HK-2 (cell line): ENCODE measurements around the gene DIP2A.

Experiments
- DNase-seq: peaks from one replicate; pipeline ENCODE4 v3.0.0-alpha.2; 2018; ENCODE audit not compliant: unreplicated experiment

Gene DIP2A

DNA sequence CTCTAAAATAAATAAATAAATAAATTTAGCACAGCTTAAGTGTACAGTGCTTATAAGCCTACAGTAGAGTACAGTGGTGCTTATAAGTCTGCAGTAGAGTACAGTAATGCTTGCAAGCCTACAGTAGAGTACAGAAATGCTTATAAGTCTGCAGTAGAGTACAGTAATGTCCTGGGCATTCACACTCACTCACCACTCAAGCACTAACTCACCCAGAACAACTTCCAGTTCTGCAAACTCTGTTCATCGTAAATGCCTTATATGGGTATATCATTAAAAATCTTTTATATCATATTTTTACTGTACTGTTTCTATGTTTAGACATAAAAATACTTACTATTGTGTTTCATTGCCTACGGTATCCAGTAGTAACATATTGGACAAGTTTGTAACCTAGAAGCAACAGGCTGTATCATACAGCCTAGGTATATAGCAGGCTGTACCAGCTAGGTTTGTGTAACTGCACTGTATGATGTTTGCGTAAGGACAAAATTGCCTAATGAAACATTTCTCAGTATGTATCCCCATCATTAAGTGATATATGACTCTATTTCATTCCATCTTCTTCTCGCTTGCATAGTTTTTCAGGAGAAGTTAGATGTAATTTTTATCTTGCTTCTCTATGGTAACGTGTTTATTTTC is 160.2 kb downstream of the DIP2A start:
- DNase-seq, result no peak
